ENCODE measurements around the gene KRTAP12-1.

KRTAP12-1 gene, protein sequence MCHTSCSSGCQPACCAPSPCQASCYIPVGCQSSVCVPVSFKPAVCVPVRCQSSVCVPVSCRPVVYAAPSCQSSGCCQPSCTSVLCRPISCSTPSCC

DNA sequence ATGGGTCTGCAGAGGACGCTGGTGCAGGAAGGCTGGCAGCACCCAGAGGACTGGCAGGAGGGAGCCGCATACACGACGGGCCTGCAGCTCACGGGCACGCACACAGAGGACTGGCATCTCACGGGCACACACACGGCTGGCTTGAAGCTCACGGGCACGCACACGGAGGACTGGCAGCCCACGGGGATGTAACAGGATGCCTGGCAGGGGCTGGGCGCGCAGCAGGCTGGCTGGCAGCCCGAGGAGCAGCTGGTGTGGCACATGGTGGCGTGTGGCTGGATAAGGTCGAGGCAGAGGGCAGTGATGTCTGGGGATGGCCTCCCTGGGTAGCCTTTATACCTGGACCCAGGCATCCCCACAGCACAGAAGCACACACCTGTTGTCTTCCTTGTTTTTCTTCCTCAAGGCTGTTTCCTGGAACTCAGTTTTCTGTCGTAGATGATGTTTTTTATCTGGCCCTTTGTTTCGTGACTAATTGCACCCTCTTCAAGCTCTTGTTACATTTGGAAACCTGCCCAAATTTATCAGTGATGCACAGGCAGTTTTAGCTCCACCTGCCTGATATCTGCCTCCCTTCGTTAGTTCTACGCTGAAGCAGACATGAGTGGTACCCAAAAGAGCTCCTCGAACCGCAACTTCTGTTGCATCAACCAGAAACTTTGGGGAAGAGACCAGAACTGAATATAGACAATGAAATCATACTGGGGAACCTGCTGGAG, at the start of gene KRTAP12-1:
KRTAP12-1 (minus strand) TSS at position 303 of the 719 bp plus-strand sequence; CDS start at position 263, 40 bp downstream.
- POLR2A ChIA-PET = no interaction called here
- no peak for DNase-seq (ENCODE audit: extremely low spot score)
- TF ChIP-seq, protein P1, sequence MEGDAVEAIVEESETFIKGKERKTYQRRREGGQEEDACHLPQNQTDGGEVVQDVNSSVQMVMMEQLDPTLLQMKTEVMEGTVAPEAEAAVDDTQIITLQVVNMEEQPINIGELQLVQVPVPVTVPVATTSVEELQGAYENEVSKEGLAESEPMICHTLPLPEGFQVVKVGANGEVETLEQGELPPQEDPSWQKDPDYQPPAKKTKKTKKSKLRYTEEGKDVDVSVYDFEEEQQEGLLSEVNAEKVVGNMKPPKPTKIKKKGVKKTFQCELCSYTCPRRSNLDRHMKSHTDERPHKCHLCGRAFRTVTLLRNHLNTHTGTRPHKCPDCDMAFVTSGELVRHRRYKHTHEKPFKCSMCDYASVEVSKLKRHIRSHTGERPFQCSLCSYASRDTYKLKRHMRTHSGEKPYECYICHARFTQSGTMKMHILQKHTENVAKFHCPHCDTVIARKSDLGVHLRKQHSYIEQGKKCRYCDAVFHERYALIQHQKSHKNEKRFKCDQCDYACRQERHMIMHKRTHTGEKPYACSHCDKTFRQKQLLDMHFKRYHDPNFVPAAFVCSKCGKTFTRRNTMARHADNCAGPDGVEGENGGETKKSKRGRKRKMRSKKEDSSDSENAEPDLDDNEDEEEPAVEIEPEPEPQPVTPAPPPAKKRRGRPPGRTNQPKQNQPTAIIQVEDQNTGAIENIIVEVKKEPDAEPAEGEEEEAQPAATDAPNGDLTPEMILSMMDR (IDR thresholded peaks at IDR 0.05; ENCODE audit: control extremely low read depth, extremely low read depth, low read depth, missing control alignments) = no peak
- CTCF ChIA-PET = interaction anchor here (1.1 kb wide), 1 partner anchor 71 kb away, joined by 3 read pairs; no protein-coding TSS in a partner anchor

DNA sequence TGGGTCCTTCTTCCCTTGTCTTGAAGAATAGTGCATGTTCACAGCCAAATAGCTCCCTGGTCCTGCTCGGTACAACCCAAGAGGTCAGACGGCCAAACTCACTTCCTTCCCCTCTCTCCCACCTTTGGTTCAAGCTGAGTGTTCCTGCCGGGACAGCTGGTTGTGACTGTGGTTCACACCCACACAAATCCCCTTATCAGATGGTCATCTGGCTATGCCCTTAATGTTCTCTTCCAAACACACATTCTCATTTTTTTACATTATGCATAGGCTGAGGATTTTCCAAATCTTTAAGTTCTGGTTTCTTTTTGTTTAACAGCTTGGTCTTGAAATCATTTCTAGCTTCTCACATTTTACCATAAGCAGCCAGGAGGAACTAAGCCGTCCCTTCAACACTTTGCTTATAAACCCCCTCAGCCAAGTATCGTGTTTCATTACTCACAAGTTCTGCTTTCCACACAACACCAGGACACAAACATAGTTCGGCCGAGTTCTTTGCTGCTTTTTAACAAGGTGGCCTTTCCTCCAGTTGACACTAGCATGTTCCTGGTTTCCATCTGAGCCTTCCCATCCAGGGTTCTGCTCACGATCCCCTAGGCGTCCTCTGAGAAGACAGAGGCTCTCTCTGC, 49.1 kb upstream of the KRTAP12-1 start:
- TF ChIP-seq, protein P1 (IDR thresholded peaks at IDR 0.05; ENCODE audit: control extremely low read depth, extremely low read depth, low read depth, missing control alignments) = no peak
- CTCF ChIA-PET = interaction anchor here (0.7 to 1.8 kb wide), 3 partner anchors 10 to 220 kb away, joined by 3 to 7 read pairs (median 3); no protein-coding TSS in a partner anchor
- DNase-seq (ENCODE audit: extremely low spot score) = no peak
- POLR2A ChIA-PET = no interaction called here

DNA sequence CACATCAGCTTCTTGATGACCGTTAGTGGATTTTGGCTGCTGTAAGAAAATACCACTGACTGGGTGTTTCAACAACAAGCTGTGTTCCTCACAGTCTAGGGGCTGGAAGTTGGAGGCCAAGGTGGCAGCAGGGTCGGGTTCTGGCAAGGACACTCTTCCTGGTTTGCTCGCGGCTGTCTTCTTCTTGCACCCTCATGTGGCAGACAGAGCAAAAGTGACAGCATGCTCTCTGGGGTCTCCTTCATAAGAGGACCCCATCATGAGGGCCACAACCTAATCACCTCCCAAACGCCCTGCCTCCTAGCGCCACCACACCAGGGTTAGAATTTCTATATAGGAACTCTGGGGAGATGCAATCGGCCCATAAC, 48.0 kb upstream of the KRTAP12-1 start:
- ChIA-PET CTCF (interaction anchor here (0.7 to 1.7 kb wide), 2 partner anchors 15 to 219 kb away, joined by 3 read pairs; no protein-coding TSS in a partner anchor), POLR2A (no interaction called here)
- TF ChIP-seq, protein P1 (IDR thresholded peaks at IDR 0.05; ENCODE audit: control extremely low read depth, extremely low read depth, low read depth, missing control alignments) = no peak
- DNase-seq (ENCODE audit: extremely low spot score) = no peak

DNA sequence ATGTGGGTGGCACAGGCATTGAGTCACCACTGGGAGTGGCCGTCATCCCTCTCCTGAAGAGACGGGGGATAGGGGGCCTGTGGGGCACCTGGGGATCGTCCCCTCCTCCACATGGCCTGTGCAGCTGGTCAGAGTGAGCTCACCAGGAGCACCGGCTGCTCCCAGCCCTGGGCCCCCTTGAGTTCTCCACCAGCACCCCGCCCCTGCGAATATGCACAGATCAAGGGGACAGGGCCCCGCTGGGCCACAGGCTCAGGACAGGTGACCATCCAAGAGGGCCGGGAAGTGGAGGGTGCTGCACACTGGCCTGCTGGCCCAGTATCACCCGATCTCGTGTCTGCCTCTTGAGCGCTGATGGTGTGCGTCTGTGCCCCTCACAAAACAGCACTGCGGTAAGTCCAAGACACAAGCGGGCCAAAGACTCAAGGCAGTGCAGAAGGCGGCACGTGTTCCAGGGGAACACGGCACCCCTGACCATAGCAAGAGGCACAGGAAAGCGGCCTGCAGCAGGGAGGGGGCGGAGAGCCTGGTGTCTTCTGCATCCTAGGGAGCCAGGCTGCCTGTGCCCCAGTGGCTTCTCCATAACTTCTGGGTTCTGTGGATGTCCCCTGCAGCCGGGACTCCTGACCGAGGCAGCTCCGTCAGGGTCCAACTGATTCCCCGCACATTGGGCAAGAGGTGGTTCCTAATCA, 47.5 kb upstream of the KRTAP12-1 start:
- TF ChIP-seq, protein P1 (IDR thresholded peaks at IDR 0.05; ENCODE audit: control extremely low read depth, extremely low read depth, low read depth, missing control alignments) = no peak
- ChIA-PET POLR2A (no interaction called here), CTCF (interaction anchor here (1.7 kb wide), 1 partner anchor 219 kb away, joined by 3 read pairs; no protein-coding TSS in a partner anchor)
- no peak for DNase-seq (ENCODE audit: extremely low spot score)

DNA sequence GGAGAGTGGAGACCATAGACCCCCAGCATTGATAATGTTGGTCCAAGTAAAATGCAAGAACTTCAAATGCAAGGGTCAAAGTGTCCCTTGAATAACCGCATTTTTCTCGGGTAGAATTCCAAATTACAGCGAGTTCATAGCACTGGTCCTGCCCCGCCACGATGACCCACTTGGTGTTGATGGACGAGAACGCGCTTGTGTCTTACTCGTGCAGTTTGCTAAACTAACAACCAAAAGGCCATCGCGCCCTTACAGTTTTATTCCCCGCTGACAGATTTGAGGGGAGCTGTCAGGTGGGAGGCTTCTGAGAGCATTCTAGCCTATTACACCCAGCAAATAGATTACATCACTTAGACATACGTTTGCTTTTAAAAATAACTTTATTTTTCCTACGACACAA, 46.8 kb upstream of the KRTAP12-1 start:
- TF ChIP-seq, protein P1 (IDR thresholded peaks at IDR 0.05; ENCODE audit: control extremely low read depth, extremely low read depth, low read depth, missing control alignments) = no peak
- ChIA-PET CTCF (no interaction called here), POLR2A (no interaction called here)
- DNase-seq (ENCODE audit: extremely low spot score) = no peak

DNA sequence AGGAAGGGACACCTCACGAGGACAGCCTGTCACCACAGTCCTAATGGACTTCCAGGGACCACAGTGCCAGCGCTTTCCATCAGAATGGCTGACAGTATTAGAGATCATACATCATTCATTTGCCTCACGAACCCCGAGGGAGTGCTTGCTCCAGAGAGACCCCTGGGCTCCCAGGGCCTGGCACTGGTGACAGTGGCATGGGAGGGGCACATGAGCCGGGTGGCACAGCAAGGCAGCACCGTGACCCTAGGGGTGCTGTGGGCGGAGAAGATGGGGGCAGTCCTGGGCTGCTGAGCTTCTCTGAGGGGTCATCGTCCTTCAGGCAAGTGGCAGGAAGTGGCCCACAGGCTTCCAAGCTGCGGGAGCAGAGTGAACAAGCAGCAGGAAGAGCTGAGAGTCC, 45.8 kb upstream of the KRTAP12-1 start:
- DNase-seq (ENCODE audit: extremely low spot score) = no peak
- TF ChIP-seq, protein P1 (IDR thresholded peaks at IDR 0.05; ENCODE audit: control extremely low read depth, extremely low read depth, low read depth, missing control alignments) = no peak
- CTCF ChIA-PET = no interaction called here
- POLR2A ChIA-PET = no interaction called here
